AG04450 (cell line): ENCODE measurements around the gene MAGEA4. TPM values are rescaled to one million over a fixed set of nuclear protein-coding genes. Genes with fewer than 3 reads are reported as not detected.
A peak's percentile ranks its signal among the peaks of the same experiment; 100 is the strongest.

ENCODE experiments used
- CTCF ChIA-PET: fragments of 300-600, 350-600 bp; formaldehyde crosslinking; extraction: SDS; loops from one replicate; lab custom pipeline; 2022; ENCODE audit warnings: antibody characterized with exemption, inconsistent platforms; lab: Charles Lee
- POLR2A ChIA-PET: fragments of 350-600 bp; formaldehyde crosslinking; extraction: SDS; loops from one replicate; lab custom pipeline; 2021; ENCODE audit warnings: antibody characterized with exemption, inconsistent platforms; lab: Yijun Ruan, JAX
- DNase-seq: peaks from one replicate; pipeline ENCODE4 v3.0.0-alpha.2; 2011; ENCODE audit warnings: low read depth, low spot score
- H3K27ac ChIP-seq: one replicate; pipeline ENCODE4 v1.5.1; 2012; ENCODE audit warnings: low read depth, low read length, control low read depth
- H3K27me3 ChIP-seq: one replicate; pipeline ENCODE4 v1.6.0; 2012; ENCODE audit warnings: low read length; ENCODE audit not compliant: control insufficient read depth, insufficient read depth
- H3K4me3 ChIP-seq: 2 replicates; pipeline ENCODE4 v1.5.1; 2011; ENCODE audit warnings: mild to moderate bottlenecking, low read depth, low read length, control low read depth
- H3K9me3 ChIP-seq: 2 replicates; pipeline ENCODE4 v1.5.1; 2012; ENCODE audit warnings: low read length; ENCODE audit not compliant: control insufficient read depth, insufficient read depth
- CTCF ChIP-seq: IDR thresholded peaks from 2 replicates; pipeline ENCODE4 v1.5.1; 2011; ENCODE audit warnings: low read depth, low read length, control low read depth, inconsistent platforms
- polyA minus RNA-seq: library from RNA; depleted of rRNA, polyadenylated mRNA; stranded (reverse); fragments of >200 nt; gene quantifications from 2 replicates; pipeline ENCODE4 v1.2.3, GENCODE V29; 2011; rRNA and poly(A)+ RNA removed
- polyA plus RNA-seq: library from polyadenylated mRNA; depleted of rRNA; stranded (reverse); fragments of >200 nt; gene quantifications from 2 replicates; pipeline ENCODE4 v1.2.3, GENCODE V29; 2011; rRNA removed

MAGEA4 gene, protein sequence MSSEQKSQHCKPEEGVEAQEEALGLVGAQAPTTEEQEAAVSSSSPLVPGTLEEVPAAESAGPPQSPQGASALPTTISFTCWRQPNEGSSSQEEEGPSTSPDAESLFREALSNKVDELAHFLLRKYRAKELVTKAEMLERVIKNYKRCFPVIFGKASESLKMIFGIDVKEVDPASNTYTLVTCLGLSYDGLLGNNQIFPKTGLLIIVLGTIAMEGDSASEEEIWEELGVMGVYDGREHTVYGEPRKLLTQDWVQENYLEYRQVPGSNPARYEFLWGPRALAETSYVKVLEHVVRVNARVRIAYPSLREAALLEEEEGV
- not detected in 2 replicates for polyA plus RNA-seq
- not detected in 2 replicates for polyA minus RNA-seq

DNA sequence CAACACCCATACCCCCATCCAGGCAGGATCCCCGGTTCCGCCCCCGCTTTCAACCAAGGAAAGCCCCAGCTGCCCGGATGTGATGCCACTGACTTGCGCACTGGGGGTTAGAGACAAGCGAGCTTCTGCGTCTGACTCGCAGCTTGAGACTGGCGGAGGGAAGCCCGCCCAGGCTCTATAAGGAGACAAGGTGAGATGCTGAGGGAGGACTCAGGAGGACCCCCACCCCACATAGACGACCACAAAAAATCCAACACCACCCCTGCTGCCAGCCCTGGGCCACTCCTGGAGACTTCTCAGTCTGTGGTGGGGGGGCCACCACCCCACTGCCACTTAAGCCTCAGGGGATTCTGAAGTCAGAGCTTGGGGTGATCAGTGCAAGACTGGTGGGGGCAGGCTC, at the start of gene MAGEA4:
Gene MAGEA4 (plus strand): TSS at position 110 of the 400 bp plus-strand sequence. CDS start 10,776 bp downstream, outside the sequence.
- ChIA-PET CTCF (no interaction called here), POLR2A (no interaction called here)
- no peak for DNase-seq
- no peaks in the 10 kb centered on the region for H3K9me3 ChIP-seq
- H3K4me3 ChIP-seq: no peak within 1 kb of the TSS
- H3K27ac ChIP-seq: no peak within 1 kb of the TSS
- TF ChIP-seq CTCF: no peak
- H3K27me3 ChIP-seq: no peaks in the 10 kb centered on the region

DNA sequence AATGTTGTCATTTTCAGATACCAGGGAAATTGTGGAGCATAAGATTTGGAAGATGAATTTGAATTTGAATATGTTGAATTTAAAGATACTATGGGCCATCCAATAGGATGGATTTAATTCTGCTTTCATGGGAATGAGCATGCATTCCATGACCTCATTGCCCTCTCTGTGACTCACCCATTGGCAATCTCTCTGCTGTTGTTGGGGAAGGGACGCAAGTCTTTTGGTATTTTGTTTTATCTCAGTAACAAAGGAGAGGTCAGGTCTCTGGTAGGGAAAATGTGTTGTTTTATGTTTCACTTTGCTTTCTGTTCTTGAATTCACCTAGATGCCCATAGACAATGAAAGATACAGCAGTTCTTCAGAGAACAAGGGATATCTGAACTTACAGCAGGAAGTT, 42.1 kb upstream of the MAGEA4 start:
- H3K9me3 ChIP-seq: no peaks in the 10 kb centered on the region
- ChIA-PET CTCF (interaction anchor here (1.2 to 1.5 kb wide), 2 partner anchors 32 to 45 kb away, joined by 3 to 4 read pairs; no protein-coding TSS in a partner anchor), POLR2A (interaction anchor here (0.8 kb wide), 1 partner anchor 32 kb away, joined by 5 read pairs; no protein-coding TSS in a partner anchor)
- peak; percentile 55 for DNase-seq
- peak overlapping the region; percentile 95 for H3K27ac ChIP-seq
- TF ChIP-seq CTCF: no peak
- H3K27me3 ChIP-seq: no peaks in the 10 kb centered on the region
- H3K4me3 ChIP-seq: no peak overlapping the region

GRCh38 chrX:151871244-151871643, 41.4 kb upstream of the MAGEA4 start:
- H3K4me3 ChIP-seq: no peak overlapping the region
- DNase-seq: peak; percentile 59
- peak overlapping the region; percentile 95 for H3K27ac ChIP-seq
- ChIA-PET CTCF (interaction anchor here (0.6 to 1.5 kb wide), 3 partner anchors 32 to 947 kb away, joined by 3 to 6 read pairs (median 4); no protein-coding TSS in a partner anchor), POLR2A (interaction anchor here (0.8 kb wide), 2 partner anchors 31 to 45 kb away, joined by 3 to 5 read pairs; no protein-coding TSS in a partner anchor)
- H3K27me3 ChIP-seq: no peaks in the 10 kb centered on the region
- no peaks in the 10 kb centered on the region for H3K9me3 ChIP-seq
- no peak for TF ChIP-seq CTCF

GRCh38 chrX:151873096-151873495, 39.6 kb upstream of the MAGEA4 start:
- Histone ChIP-seq H3K9me3 (no peaks in the 10 kb centered on the region), H3K27ac (no peak overlapping the region), H3K27me3 (no peaks in the 10 kb centered on the region), H3K4me3 (no peak overlapping the region)
- no peak for DNase-seq
- ChIA-PET CTCF (no interaction called here), POLR2A (no interaction called here)
- TF ChIP-seq CTCF: no peak

DNA sequence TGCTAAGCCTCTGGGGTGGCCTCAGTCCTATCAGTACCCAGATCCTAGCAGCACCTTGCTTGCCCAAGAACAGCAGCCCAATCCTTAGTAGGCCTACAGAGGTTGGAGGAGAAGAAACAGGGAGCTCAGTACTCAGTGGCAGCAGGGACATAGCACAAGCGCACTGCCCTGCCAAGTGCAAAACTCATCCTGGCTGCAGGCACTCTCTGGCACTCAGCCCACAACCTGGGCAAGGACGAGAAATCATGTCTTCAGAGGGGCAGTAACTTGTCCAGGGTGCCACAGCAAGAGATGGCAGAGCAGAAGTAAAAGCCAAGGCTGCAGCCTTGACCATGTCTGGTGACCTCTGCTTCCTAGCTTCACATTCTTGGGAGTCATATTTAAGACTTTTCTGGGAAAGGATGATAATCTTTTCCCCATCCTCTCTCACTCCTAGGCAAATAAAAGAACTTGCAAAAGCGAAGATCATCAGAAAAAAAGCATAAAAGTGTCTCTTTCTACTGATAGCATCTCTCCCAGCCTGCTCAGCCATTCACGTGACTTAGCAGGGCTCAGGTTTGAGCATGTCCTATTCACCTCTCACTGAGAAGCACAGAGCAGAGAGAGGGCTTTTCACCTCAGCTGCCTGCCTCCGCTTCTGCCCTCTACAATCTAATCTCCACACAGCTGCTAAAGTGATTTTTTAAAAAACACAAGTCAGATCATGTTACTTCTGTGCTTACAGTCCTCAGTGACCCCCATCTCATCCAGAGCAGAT, 37.2 kb upstream of the MAGEA4 start:
- ChIA-PET CTCF (no interaction called here), POLR2A (no interaction called here)
- H3K9me3 ChIP-seq: no peaks in the 10 kb centered on the region
- TF ChIP-seq CTCF: no peak
- no peak overlapping the region for H3K4me3 ChIP-seq
- no peaks in the 10 kb centered on the region for H3K27me3 ChIP-seq
- DNase-seq: no peak
- H3K27ac ChIP-seq: no peak overlapping the region
